Measurements from ENCODE around the gene HAL. TPM values are rescaled to one million over a fixed set of nuclear protein-coding genes. Genes with fewer than 3 reads are reported as not detected.
A peak's percentile ranks its signal among the peaks of the same experiment; 100 is the strongest.

HAL gene
- total and polyA plus RNA-seq, 2 of the 13 experiments (the other 11 are each of a cell fraction or from before 2014, with no cell fraction given) = 0.89 to 37.8 TPM

DNA sequence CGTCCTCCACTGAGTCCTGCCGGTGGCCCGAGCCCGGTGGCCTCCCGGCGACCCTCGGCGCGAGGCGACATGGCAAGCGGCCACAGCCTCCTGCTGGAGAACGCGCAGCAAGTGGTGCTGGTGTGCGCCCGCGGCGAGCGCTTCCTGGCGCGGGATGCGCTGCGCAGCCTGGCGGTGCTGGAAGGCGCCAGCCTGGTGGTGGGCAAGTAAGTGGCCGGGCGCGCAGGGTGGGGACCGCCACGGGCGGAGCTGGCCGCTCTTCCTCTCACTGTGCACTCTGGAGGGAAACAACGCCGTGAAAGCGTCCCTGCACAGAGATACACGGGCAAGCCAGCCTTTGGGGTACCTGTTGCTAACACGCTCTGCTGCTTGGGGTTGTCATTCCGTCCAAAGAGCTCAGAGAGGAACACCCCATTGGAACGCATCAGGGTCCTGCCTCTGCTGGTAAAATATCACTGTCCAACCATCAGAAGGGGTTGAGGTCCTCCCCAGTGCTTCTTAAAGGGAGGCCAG lies 52.8 kb downstream of the HAL start, which contains the start of gene AMDHD1 (continued):
- TF ChIP-seq SOX13 (IDR thresholded peaks at IDR 0.05) = no peak
- 0 out of 4 replicates have a peak, but pooled peaks of 1 of the 2 experiments have one; percentile 3 for TF ChIP-seq SOX13 (CRISPR knock-in tag; conservative IDR thresholded peaks at IDR 0.05 in 1 of 2, IDR thresholded peaks at IDR 0.05 in 1 of 2)
- no peak for TF ChIP-seq ARID3A (IDR thresholded peaks at IDR 0.05; ENCODE audit: low read depth, low read length)
- TF ChIP-seq ZXDC (CRISPR knock-in tag; IDR thresholded peaks at IDR 0.05) = no peak
- 0 out of 2 replicates have a peak, but pooled peaks have one; percentile 24 for TF ChIP-seq ZNF589 (CRISPR knock-in tag; conservative IDR thresholded peaks at IDR 0.05)
- no peak for TF ChIP-seq MIER2 (CRISPR knock-in tag; IDR thresholded peaks at IDR 0.05)
- no peak for TF ChIP-seq EZH2 (conservative IDR thresholded peaks at IDR 0.05; ENCODE audit: low read depth, low read length)
- no peak for TF ChIP-seq SIX1 (CRISPR knock-in tag; IDR thresholded peaks at IDR 0.05; ENCODE audit: borderline replicate concordance)
- TF ChIP-seq PCBP2 (optimal IDR thresholded peaks at IDR 0.05; ENCODE audit: low read depth, low read length, poor library complexity, severe bottlenecking) = no peak
- TF ChIP-seq, protein P1, sequence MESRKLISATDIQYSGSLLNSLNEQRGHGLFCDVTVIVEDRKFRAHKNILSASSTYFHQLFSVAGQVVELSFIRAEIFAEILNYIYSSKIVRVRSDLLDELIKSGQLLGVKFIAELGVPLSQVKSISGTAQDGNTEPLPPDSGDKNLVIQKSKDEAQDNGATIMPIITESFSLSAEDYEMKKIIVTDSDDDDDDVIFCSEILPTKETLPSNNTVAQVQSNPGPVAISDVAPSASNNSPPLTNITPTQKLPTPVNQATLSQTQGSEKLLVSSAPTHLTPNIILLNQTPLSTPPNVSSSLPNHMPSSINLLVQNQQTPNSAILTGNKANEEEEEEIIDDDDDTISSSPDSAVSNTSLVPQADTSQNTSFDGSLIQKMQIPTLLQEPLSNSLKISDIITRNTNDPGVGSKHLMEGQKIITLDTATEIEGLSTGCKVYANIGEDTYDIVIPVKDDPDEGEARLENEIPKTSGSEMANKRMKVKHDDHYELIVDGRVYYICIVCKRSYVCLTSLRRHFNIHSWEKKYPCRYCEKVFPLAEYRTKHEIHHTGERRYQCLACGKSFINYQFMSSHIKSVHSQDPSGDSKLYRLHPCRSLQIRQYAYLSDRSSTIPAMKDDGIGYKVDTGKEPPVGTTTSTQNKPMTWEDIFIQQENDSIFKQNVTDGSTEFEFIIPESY (CRISPR knock-in tag; IDR thresholded peaks at IDR 0.05) = no peak
- TF ChIP-seq ZFP1 (CRISPR knock-in tag; IDR thresholded peaks at IDR 0.05) = no peak
- TF ChIP-seq ZNF124 (CRISPR knock-in tag; IDR thresholded peaks at IDR 0.05) = no peak
- no peak for TF ChIP-seq NR2F6 (IDR thresholded peaks at IDR 0.05)
- TF ChIP-seq NR2F6 (CRISPR knock-in tag; IDR thresholded peaks at IDR 0.05) = no peak; the same call in 1 of the 2 replicates
- TF ChIP-seq, protein P2, sequence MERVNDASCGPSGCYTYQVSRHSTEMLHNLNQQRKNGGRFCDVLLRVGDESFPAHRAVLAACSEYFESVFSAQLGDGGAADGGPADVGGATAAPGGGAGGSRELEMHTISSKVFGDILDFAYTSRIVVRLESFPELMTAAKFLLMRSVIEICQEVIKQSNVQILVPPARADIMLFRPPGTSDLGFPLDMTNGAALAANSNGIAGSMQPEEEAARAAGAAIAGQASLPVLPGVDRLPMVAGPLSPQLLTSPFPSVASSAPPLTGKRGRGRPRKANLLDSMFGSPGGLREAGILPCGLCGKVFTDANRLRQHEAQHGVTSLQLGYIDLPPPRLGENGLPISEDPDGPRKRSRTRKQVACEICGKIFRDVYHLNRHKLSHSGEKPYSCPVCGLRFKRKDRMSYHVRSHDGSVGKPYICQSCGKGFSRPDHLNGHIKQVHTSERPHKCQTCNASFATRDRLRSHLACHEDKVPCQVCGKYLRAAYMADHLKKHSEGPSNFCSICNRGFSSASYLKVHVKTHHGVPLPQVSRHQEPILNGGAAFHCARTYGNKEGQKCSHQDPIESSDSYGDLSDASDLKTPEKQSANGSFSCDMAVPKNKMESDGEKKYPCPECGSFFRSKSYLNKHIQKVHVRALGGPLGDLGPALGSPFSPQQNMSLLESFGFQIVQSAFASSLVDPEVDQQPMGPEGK (CRISPR knock-in tag; IDR thresholded peaks at IDR 0.05) = no peak
- 0 out of 2 replicates have a peak, but pooled peaks have one; percentile 46 for TF ChIP-seq ZKSCAN5 (CRISPR knock-in tag; IDR thresholded peaks at IDR 0.05)
- TF ChIP-seq ZNF468 (CRISPR knock-in tag; IDR thresholded peaks at IDR 0.05) = no peak
- TF ChIP-seq REPIN1 (CRISPR knock-in tag; IDR thresholded peaks at IDR 0.05; ENCODE audit: borderline replicate concordance, low read depth) = peak; percentile 42; the same call in 1 of the 2 replicates
- no peak for TF ChIP-seq TOPORS (CRISPR knock-in tag; IDR thresholded peaks at IDR 0.05)
- TF ChIP-seq STAG1 (CRISPR knock-in tag; IDR thresholded peaks at IDR 0.05) = no peak; the same call in 1 of the 2 replicates
- TF ChIP-seq SSRP1 (CRISPR knock-in tag; IDR thresholded peaks at IDR 0.05) = peak; percentile 58; the same call in 1 of the 2 replicates
- no peak for TF ChIP-seq ZFP36 (IDR thresholded peaks at IDR 0.05; ENCODE audit: borderline replicate concordance, low read depth, low read length, partially characterized antibody)
- no peak for TF ChIP-seq TBP (CRISPR knock-in tag; IDR thresholded peaks at IDR 0.05)
- no peak for TF ChIP-seq BHLHE40 (IDR thresholded peaks at IDR 0.05; ENCODE audit: low read length)
